Keratinocyte (primary cell): ENCODE measurements around the gene ZFP1. TPM values are rescaled to one million over a fixed set of nuclear protein-coding genes. Genes with fewer than 3 reads are reported as not detected.

Experiments used
- DNase-seq: peaks from one replicate; pipeline ENCODE4 v3.0.0-alpha.2; 2011; ENCODE audit warnings: low read depth, missing footprints, low spot score
- FAIRE-seq: peaks from 2 replicates; lab custom pipeline; 2011; peaks lifted over from hg19 to GRCh38; lab: Jason Lieb, UNC
- H2AFZ ChIP-seq: 2 replicates; pipeline ENCODE4 v1.6.0; 2012; ENCODE audit warnings: low read length, control low read depth, inconsistent platforms; ENCODE audit not compliant: control insufficient read depth
- H3K27ac ChIP-seq: 2 replicates; pipeline ENCODE4 v1.5.1; 2011; ENCODE audit warnings: low read length; ENCODE audit not compliant: control insufficient read depth, insufficient read depth
- H3K27me3 ChIP-seq: 3 replicates; pipeline ENCODE4 v1.6.0; 2011; ENCODE audit warnings: low read length; ENCODE audit not compliant: control insufficient read depth, insufficient read depth; ENCODE audit errors: extremely low read depth
- H3K36me3 ChIP-seq, 2 experiments: 2 replicates in 1 of 2; 3 replicates in 1 of 2; pipeline ENCODE4 v1.5.1; 2011; ENCODE audit warnings: low read length in 2 of 2, mild to moderate bottlenecking in 1 of 2; ENCODE audit not compliant: control insufficient read depth in 2 of 2, insufficient read depth in 2 of 2; ENCODE audit errors: extremely low read depth in 1 of 2
- H3K4me1 ChIP-seq: 3 replicates; pipeline ENCODE4 v1.5.1; 2011; ENCODE audit warnings: low read length; ENCODE audit not compliant: control insufficient read depth, insufficient read depth; ENCODE audit errors: extremely low read depth
- H3K4me2 ChIP-seq: 3 replicates; pipeline ENCODE4 v1.6.0; 2011; ENCODE audit warnings: low read depth, low read length; ENCODE audit not compliant: control insufficient read depth, insufficient read depth; ENCODE audit errors: extremely low read depth
- H3K4me3 ChIP-seq, 3 experiments: fragments of 200-600 bp in 1 of 3; sonication (generic) in 1 of 3; 2 replicates in 2 of 3; 3 replicates in 1 of 3; pipeline ENCODE4 v1.5.1; 2011 to 2016; ENCODE audit warnings: low read length in 3 of 3, mild to moderate bottlenecking in 3 of 3, control low read depth in 2 of 3, inconsistent platforms in 1 of 3, low read depth in 1 of 3, mixed read lengths in 1 of 3, mixed run types in 1 of 3, moderate library complexity in 1 of 3; ENCODE audit not compliant: control insufficient read depth in 2 of 3, insufficient read depth in 2 of 3; ENCODE audit errors: extremely low read depth in 1 of 3
- H3K79me2 ChIP-seq: 2 replicates; pipeline ENCODE4 v1.6.0; 2012; ENCODE audit warnings: low read length; ENCODE audit not compliant: control insufficient read depth, insufficient read depth
- H3K9ac ChIP-seq: 3 replicates; pipeline ENCODE4 v1.6.0; 2011; ENCODE audit warnings: low read length; ENCODE audit not compliant: control insufficient read depth, insufficient read depth; ENCODE audit errors: extremely low read depth
- H3K9me1 ChIP-seq: 3 replicates; pipeline ENCODE4 v1.6.0; 2011; ENCODE audit warnings: low read length; ENCODE audit not compliant: control insufficient read depth, insufficient read depth; ENCODE audit errors: extremely low read depth
- H3K9me3 ChIP-seq: 2 replicates; pipeline ENCODE4 v1.5.1; 2012; ENCODE audit warnings: low read depth, low read length; ENCODE audit not compliant: control insufficient read depth
- H4K20me1 ChIP-seq: 3 replicates; pipeline ENCODE4 v1.6.0; 2011; ENCODE audit warnings: low read length; ENCODE audit not compliant: control insufficient read depth, insufficient read depth; ENCODE audit errors: extremely low read depth
- EZH2 ChIP-seq: IDR thresholded peaks from one replicate; pipeline ENCODE4 v1.6.1; 2012; ENCODE audit warnings: inconsistent platforms, mild to moderate bottlenecking, low read length, moderate library complexity
- dilution Hi-C: fragments of 300-500 bp; cut with MboI; formaldehyde crosslinking; loops from one replicate; pipeline ENCODE4 v1.7.0; 2020; ENCODE audit warnings: low sequenced_read_pairs; ENCODE audit not compliant: extremely low pct_ligation_motif_present
- polyA plus RNA-seq, 5 experiments: library from polyadenylated mRNA; depleted of rRNA in 3 of 5; stranded (reverse) in 3 of 5; stranded (forward) in 1 of 5; unstranded in 1 of 5; fragments of >200 nt; gene quantifications; 1 replicate in 1 of 5; 2 replicates in 3 of 5; 3 replicates in 1 of 5; pipeline versions ENCODE4 v1.2.1 to v1.2.3, GENCODE V29; 2011 to 2012; ENCODE audit warnings: missing spikeins in 2 of 5, low read depth in 1 of 5, low replicate concordance in 1 of 5
- TF ChIP-seq, protein P1 (sequence below), 3 experiments: IDR thresholded peaks in 1 of 3; conservative IDR thresholded peaks in 1 of 3; optimal IDR thresholded peaks in 1 of 3; 2 replicates in 2 of 3; 3 replicates in 1 of 3; pipeline versions ENCODE3 to v1.5.1; 2011; ENCODE audit warnings: low read length in 3 of 3, mild to moderate bottlenecking in 3 of 3, moderate library complexity in 2 of 3, control low read depth in 1 of 3, inconsistent platforms in 1 of 3; ENCODE audit not compliant: insufficient read depth in 2 of 3; ENCODE audit errors: extremely low read depth in 1 of 3

ZFP1 gene
- polyA plus RNA-seq, 1 donor (not counting 4 experiments of a cell fraction or from before 2014, with no cell fraction given), result 8.6 TPM

DNA sequence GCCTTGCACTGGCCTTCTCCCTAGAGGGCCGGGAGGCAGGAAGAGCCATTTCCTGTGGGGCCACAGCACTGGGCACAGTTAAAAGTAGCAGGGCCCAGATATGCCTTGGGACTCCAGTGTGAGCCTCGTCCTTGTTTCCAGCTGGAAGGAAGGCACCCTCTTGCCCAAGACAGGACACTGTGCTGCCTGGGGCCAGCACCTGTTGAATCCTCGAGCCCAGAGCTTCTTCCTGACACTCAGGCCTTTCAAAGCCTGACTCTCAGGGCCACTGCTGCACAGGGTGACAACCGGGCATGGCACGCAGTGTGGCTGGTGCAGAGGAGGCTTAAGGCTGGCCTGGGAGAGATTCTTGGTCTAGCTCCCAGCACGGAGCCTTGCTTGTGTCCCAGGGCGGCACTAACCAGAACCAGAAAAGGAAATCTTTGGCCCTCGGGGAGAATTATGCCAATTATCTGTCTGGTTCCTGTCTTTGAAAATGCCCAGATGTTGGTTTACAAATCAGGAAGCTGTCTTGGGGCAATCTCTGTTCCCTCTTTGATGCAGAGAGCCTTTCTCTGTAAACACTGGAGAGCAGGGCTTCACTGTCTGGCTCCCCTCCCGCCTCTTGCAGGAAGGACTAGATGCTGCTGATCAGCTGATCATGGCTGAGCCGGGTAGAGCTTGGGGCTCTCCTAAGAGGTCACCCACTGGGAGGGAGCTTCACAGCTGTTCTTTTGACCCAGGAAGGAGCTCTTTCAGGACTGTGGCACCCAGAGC is 42.8 kb upstream of the ZFP1 start:
- TF ChIP-seq EZH2, result no peak
- TF ChIP-seq, protein P1, sequence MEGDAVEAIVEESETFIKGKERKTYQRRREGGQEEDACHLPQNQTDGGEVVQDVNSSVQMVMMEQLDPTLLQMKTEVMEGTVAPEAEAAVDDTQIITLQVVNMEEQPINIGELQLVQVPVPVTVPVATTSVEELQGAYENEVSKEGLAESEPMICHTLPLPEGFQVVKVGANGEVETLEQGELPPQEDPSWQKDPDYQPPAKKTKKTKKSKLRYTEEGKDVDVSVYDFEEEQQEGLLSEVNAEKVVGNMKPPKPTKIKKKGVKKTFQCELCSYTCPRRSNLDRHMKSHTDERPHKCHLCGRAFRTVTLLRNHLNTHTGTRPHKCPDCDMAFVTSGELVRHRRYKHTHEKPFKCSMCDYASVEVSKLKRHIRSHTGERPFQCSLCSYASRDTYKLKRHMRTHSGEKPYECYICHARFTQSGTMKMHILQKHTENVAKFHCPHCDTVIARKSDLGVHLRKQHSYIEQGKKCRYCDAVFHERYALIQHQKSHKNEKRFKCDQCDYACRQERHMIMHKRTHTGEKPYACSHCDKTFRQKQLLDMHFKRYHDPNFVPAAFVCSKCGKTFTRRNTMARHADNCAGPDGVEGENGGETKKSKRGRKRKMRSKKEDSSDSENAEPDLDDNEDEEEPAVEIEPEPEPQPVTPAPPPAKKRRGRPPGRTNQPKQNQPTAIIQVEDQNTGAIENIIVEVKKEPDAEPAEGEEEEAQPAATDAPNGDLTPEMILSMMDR (optimal IDR thresholded peaks at IDR 0.05 in 1 of 3, IDR thresholded peaks at IDR 0.05 in 1 of 3, conservative IDR thresholded peaks at IDR 0.05 in 1 of 3; ENCODE audit: extremely low read depth in 1 of 3, insufficient read depth in 2 of 3, low read length in 3 of 3), result no peak
- DNase-seq (no peak), FAIRE-seq (no peak)
- Histone ChIP-seq H3K9me3 (no peaks in the 10 kb centered on the region), H3K27me3 (no peaks in the 10 kb centered on the region), H3K79me2 (no peaks in the 10 kb centered on the region), H3K4me3 (no peak overlapping the region), H4K20me1 (no peaks in the 10 kb centered on the region), H2AFZ (no peak overlapping the region), H3K9ac (no peak overlapping the region), H3K27ac (no peak overlapping the region), H3K4me2 (no peak overlapping the region), H3K9me1 (peaks cover 1% of the 10 kb centered on the region), H3K36me3 (peaks cover 7% of the 10 kb centered on the region in 2 experiments), H3K4me1 (peaks cover 32% of the 10 kb centered on the region)
- dilution Hi-C loops, result no loop called here

DNA sequence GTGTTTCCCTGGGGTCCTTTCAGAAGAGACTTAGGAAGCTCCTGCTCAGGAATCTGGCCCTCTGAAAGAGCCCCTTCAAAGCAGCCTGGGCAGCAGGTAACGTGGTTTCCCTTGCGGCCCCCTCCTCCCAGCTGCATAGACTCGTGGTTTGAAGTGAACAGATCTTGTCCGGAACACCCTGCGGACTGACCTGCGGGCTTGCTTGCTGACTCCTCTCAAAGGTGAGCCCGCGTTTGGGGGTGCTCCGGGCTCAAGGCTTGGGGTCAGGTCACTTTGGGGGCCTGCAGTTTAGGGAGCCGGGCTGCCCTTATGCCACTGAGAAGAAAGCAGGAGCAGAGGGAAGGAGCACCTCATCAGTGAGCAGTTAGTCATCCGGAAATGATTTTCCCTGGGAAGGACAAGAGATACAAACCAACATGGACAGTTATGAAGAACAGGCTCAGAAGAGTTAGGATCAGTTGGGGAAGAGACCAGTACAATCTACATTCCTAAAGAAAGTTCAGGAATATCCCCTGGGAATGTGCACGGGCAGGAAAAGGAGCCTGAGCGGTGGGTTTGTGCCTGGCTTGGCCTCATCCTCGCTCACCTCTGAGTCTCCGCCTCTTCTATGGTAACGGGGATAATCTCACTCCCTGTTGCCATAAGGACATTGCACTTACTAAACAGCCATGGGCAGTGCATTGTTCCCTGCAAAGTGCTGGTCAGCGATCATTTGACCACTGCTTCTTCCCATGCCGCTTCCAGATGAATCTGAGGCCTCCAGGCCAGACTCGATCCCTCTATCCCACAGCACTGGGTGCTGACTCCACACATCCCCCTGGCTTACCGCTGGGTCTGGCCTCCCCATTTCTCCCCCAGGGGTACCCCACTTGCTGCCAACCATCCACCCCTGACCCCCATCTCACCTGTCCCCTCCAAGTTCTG is 41.7 kb upstream of the ZFP1 start:
- Histone ChIP-seq H2AFZ (no peak overlapping the region), H4K20me1 (no peaks in the 10 kb centered on the region), H3K9ac (no peak overlapping the region), H3K27ac (no peak overlapping the region), H3K9me3 (no peaks in the 10 kb centered on the region), H3K4me2 (no peak overlapping the region), H3K4me3 (no peak overlapping the region), H3K27me3 (no peaks in the 10 kb centered on the region), H3K79me2 (no peaks in the 10 kb centered on the region), H3K4me1 (peaks cover 38% of the 10 kb centered on the region), H3K36me3 (peaks cover 7% of the 10 kb centered on the region in 2 experiments), H3K9me1 (no peaks in the 10 kb centered on the region)
- dilution Hi-C loops, result no loop called here
- FAIRE-seq (no peak), DNase-seq (no peak)
- TF ChIP-seq, protein P1 (optimal IDR thresholded peaks at IDR 0.05 in 1 of 3, IDR thresholded peaks at IDR 0.05 in 1 of 3, conservative IDR thresholded peaks at IDR 0.05 in 1 of 3; ENCODE audit: extremely low read depth in 1 of 3, insufficient read depth in 2 of 3, low read length in 3 of 3), result no peak
- TF ChIP-seq EZH2, result no peak
